Subcutaneous adipose tissue (tissue), 4 donors: ENCODE data around the gene CCDC73. TPM values are rescaled to one million over a fixed set of nuclear protein-coding genes. Genes with fewer than 3 reads are reported as not detected.

Source experiments
- total RNA-seq, 4 donors: library from RNA; depleted of rRNA; stranded (reverse); fragments of >200 nt; gene quantifications; one replicate each; pipeline ENCODE4 v1.1.0, GENCODE V29; 2016
- TF ChIP-seq, protein P1 (sequence below): fragments of 450-650 bp; IDR thresholded peaks from one replicate; pipeline ENCODE4 v1.5.1; 2016; ENCODE audit warnings: low read depth, mild to moderate bottlenecking, control low read depth, antibody characterized with exemption, moderate library complexity

Gene CCDC73
- total RNA-seq, 4 donors from 2014 or later: 0.17 TPM; not detected in 3

DNA sequence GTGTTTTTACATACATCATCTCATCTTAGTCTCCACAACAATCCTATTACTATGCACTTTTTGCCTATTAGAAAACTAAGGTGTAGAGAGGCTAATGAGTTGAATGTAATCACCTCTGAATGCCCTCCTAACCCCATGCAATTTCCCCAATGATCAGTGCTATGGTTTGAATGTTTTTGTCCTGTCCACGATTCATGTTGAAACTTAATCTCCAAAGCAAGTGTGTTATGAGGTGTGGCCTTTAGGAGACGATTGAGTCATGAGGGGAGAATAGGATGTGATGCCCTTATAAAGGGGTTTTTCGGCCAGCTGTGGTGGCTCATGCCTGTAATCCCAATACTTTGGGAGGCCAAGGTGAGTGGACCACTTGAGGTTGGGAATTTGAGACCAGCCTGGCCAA lies 2.0 kb upstream of the CCDC73 start:
- TF ChIP-seq, protein P1, sequence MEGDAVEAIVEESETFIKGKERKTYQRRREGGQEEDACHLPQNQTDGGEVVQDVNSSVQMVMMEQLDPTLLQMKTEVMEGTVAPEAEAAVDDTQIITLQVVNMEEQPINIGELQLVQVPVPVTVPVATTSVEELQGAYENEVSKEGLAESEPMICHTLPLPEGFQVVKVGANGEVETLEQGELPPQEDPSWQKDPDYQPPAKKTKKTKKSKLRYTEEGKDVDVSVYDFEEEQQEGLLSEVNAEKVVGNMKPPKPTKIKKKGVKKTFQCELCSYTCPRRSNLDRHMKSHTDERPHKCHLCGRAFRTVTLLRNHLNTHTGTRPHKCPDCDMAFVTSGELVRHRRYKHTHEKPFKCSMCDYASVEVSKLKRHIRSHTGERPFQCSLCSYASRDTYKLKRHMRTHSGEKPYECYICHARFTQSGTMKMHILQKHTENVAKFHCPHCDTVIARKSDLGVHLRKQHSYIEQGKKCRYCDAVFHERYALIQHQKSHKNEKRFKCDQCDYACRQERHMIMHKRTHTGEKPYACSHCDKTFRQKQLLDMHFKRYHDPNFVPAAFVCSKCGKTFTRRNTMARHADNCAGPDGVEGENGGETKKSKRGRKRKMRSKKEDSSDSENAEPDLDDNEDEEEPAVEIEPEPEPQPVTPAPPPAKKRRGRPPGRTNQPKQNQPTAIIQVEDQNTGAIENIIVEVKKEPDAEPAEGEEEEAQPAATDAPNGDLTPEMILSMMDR: no peak

DNA sequence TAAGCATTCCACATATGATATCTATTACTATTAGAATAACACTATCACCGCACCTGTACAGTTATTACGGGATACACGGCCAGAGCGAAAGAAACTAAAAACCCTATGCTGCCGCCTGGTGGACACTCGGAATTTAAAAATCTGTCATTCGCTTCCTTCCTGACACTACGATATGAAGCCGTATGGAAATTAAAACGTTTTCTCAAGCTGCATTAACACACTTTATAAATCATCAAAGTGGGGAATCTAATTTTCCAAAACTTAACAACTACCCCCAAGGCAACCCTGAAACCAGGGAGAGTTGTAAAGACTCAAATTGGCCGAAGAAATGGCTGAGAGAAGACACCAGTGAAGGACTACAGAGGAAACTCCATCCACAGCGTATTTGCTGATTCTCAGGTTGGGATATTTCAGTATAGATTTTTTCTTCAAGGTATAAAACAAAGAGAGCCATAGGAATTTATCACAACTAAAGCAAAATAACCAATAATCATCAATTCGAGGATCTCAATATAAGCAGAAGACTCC lies 1.4 kb downstream of the CCDC73 start:
- TF ChIP-seq, protein P1: no peak

DNA sequence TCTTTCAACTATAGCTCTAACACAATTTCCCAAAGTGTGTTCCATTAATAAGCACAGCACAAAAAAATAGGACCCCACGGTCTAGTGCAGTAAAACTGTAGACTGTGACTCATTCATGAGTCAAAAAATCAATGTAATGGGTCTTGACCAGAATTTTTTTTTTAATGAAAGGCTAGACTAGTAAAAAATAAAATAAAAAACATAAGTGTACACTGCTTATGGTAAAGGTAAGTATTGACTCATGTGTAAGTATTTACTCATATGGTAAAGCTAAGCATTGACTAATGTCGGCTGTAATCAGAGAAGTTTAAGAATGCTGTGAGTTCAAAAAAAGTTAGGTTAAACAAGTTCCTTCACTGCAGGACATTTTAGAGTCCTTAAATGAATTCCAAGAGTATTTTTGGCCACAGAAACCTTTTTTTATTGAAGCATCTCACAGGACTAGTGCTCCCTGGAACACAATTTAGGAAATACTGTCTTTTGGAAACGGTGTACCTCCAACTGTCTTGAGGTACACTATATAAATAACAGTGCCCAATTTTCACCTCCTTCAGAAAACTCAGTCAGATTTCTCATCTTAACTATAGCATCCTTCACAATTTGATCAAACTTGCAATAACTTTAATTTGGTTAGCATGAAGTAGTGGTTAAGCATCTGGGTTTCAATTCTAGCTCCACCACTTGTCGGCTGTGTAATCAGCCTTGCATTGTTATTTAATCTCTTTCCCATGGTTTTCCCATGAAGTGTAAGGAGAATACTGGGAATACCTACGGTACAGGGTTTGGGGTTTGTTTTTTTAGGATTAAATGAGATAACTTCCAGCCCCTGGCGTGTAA lies 2.1 kb downstream of the CCDC73 start:
- TF ChIP-seq, protein P1: no peak

DNA sequence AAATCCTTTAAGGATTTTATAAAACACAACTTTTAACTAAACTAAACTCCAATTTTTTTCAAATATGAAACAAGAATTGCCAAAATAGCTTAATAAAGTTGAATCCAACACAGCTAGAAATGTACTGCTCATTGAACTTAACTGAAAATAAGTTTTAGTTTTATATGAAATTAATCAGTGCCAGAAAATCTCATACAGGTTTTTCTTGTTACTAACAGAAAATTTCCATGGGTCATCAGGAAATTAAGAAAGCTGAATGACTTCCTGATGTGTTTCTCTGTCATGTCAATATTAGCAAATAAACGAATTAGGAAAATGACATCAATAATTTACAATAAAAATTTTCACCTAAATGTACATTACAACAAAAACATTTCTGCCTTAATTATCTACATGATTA lies 3.5 kb downstream of the CCDC73 start:
- TF ChIP-seq, protein P1: no peak

DNA sequence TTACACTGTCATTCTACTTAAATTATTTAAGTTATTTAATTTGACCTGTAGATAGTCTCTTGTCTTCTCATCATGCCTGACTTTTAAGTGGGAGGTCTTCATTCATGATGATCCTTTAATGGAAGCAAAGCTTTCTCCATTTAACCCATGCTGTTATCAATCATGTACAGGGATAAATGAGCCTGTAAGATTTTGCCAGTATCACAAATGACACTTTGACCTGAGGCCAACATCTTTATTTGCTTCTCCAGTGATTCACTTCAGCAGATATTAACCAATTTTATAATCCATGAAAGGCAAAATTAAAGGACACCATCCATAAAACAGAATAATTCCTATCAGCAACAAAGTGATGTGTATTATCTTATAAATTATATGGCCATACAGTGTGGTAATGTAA lies 7.7 kb downstream of the CCDC73 start:
- TF ChIP-seq, protein P1: no peak

DNA sequence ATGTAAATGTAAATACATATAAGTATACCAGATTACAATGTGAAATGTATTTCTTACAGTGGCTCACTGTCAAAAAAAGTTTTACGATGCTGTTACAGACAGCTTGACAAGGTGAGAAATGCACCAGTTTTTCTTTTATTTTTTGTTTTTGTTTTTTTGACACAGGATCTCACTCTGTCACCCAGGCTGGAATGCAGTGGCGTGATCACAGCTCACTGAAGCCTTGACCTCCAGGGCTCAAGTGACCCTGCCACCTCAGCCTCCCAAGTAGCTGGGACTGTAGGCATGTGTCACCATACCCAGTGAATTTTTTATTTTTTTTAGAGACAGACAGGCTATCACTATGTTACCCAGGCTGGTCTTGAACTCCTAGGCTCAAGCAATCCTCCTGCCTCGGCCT lies 9.2 kb downstream of the CCDC73 start:
- TF ChIP-seq, protein P1: no peak

DNA sequence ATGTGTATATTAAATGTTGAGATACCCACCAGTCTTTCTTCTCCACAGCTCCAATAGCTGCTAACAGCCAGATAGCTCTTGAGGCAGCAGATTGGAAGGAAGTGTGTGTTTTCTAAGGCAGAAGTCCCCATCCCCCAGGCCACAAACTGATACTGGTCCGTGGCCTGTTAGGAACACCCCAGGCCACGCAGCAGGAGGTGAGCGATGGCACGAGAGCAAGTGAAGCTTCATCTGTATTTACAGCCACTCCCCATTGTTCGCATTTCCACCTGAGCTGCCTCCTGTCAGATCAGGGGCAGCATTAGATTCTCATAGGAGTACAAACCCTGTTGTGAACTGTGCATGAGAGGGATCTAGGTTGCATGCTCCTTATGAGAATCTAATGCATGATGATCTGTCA lies 12.7 kb downstream of the CCDC73 start:
- TF ChIP-seq, protein P1: no peak
